Hepatocyte (in vitro differentiated cells): ENCODE results near the gene CELSR3. TPM values are rescaled to one million over a fixed set of nuclear protein-coding genes. Genes with fewer than 3 reads are reported as not detected.

Source experiments
- DNase-seq: peaks from one replicate; pipeline ENCODE4 v3.0.0-alpha.2; 2016; ENCODE audit warnings: low spot score
- H2AFZ ChIP-seq: fragments of 200-600 bp; sonication (generic); 2 replicates; pipeline ENCODE4 v1.6.0; 2016; ENCODE audit warnings: antibody characterized with exemption, mild to moderate bottlenecking
- H3K27ac ChIP-seq: fragments of 200-600 bp; sonication (generic); 2 replicates; pipeline ENCODE4 v1.5.1; 2016; ENCODE audit warnings: mild to moderate bottlenecking
- H3K27me3 ChIP-seq: fragments of 200-600 bp; sonication (generic); 2 replicates; pipeline ENCODE4 v1.6.1; 2016
- H3K36me3 ChIP-seq: fragments of 200-600 bp; sonication (generic); replicated peaks from 2 replicates; pipeline ENCODE4 v1.5.1; 2016; ENCODE audit warnings: low read depth; ENCODE audit not compliant: insufficient read depth
- H3K4me1 ChIP-seq: fragments of 200-600 bp; sonication (generic); 2 replicates; pipeline ENCODE4 v1.5.1; 2016; ENCODE audit warnings: mild to moderate bottlenecking, moderate library complexity; ENCODE audit not compliant: insufficient read depth
- H3K4me2 ChIP-seq: fragments of 200-600 bp; sonication (generic); 2 replicates; pipeline ENCODE4 v1.6.0; 2016
- H3K4me3 ChIP-seq: fragments of 200-600 bp; sonication (generic); 2 replicates; pipeline ENCODE4 v1.5.1; 2016; ENCODE audit warnings: mild to moderate bottlenecking
- H3K79me2 ChIP-seq: fragments of 200-600 bp; sonication (generic); 2 replicates; pipeline ENCODE4 v1.6.0; 2017; ENCODE audit warnings: mild to moderate bottlenecking
- H3K9me2 ChIP-seq: fragments of 200-600 bp; sonication (generic); replicated peaks from 2 replicates; pipeline ENCODE4 v1.6.0; 2017; ENCODE audit warnings: mild to moderate bottlenecking; ENCODE audit not compliant: insufficient read depth
- H3K9me3 ChIP-seq: fragments of 200-600 bp; sonication (generic); 2 replicates; pipeline ENCODE4 v1.5.1; 2016; ENCODE audit warnings: low read depth, mild to moderate bottlenecking
- H4K20me1 ChIP-seq: fragments of 200-600 bp; sonication (generic); 2 replicates; pipeline ENCODE4 v1.6.0; 2016; ENCODE audit warnings: mild to moderate bottlenecking; ENCODE audit not compliant: insufficient read depth, poor library complexity, severe bottlenecking
- CTCF ChIP-seq: fragments of 200-600 bp; sonication (generic); IDR thresholded peaks from 2 replicates; pipeline ENCODE4 v1.5.1; 2016; ENCODE audit warnings: antibody characterized with exemption, mild to moderate bottlenecking; ENCODE audit not compliant: poor library complexity
- EZH2 ChIP-seq: fragments of 200-600 bp; sonication (generic); IDR thresholded peaks from 2 replicates; pipeline ENCODE4 v1.6.1; 2016; ENCODE audit warnings: antibody characterized with exemption, mild to moderate bottlenecking, borderline replicate concordance
- EZH2phosphoT487 ChIP-seq: fragments of 200-600 bp; sonication (generic); IDR thresholded peaks from one replicate; pipeline ENCODE4 v1.6.1; 2018; ENCODE audit warnings: antibody characterized with exemption, mild to moderate bottlenecking, low read depth, moderate library complexity; ENCODE audit not compliant: unreplicated experiment, severe bottlenecking
- WGBS: methylation state at CpG from one replicate; pipeline ENCODE4 v1.1.6; 2016; ENCODE audit warnings: low lambda C conversion rate; ENCODE audit errors: missing lambda C conversion rate; 5-methylcytosine and 5-hydroxymethylcytosine counted together
- polyA plus RNA-seq: library from polyadenylated mRNA; unstranded; fragments of >200 nt; fragmentation: Nextera tagmentation; extraction: Ambion mirVana; gene quantifications from 2 replicates; pipeline ENCODE4 v1.2.1, GENCODE V29; 2016
- total RNA-seq: library from RNA; depleted of rRNA; stranded (reverse); fragments of >200 nt; gene quantifications from 2 replicates; pipeline ENCODE4 v1.2.3, GENCODE V29; 2014

Gene CELSR3
- total and polyA plus RNA-seq, 2 experiments from 2014 or later = 1.8 to 1.9 TPM

DNA sequence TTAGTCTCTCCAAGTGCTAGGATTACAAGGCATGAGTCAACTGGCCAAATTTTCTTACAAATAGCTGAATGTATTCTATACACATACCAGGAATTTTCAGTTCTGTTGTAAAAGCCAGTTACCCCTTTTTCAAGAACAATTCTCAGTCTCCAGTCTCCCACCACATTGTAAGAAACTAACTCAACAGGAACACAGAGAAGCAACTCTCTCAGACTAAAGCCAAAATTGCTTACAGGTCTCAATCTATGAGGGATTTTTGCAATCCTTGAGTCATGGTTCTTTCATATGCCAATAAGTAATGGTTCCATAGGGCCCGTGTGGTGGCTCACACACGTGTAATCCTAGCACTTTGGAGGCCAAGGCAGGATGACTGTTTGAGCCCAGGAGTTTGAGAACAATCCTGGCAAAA lies 45.8 kb upstream of the CELSR3 start:
- no peaks in the 10 kb centered on the region for H3K27me3 ChIP-seq
- 73% methylated on average over 2 of the region's 2 CpGs for WGBS
- no peaks in the 10 kb centered on the region for H3K9me2 ChIP-seq
- no peaks in the 10 kb centered on the region for H3K9me3 ChIP-seq
- H3K4me3 ChIP-seq = no peak overlapping the region
- H3K36me3 ChIP-seq = no peaks in the 10 kb centered on the region
- H3K4me2 ChIP-seq = no peak overlapping the region
- H2AFZ ChIP-seq = no peak overlapping the region
- no peak for TF ChIP-seq EZH2phosphoT487
- TF ChIP-seq EZH2 = no peak
- no peak for DNase-seq
- H3K27ac ChIP-seq = peak overlapping the region; percentile 18
- peaks cover 100% of the 10 kb centered on the region for H3K79me2 ChIP-seq
- peaks cover 100% of the 10 kb centered on the region for H4K20me1 ChIP-seq
- peaks cover 18% of the 10 kb centered on the region for H3K4me1 ChIP-seq

DNA sequence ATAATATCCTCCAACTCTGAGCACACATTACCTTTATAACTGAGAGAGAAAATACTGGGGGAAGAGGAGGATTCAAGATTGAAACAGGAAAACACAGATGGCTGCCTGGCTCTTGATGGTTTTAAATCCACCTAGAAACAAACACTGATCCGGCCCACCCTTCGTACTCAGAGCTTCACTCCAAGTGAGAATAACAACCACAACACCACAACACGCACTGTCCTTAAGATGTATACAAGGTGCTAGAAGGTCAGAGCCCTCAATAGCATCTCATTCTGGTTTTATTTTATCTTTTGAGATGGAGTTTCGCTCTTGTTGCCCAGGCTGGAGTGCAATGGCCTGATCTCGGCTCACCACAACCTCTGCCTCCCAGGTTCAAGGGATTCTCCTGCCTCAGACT lies 44.5 kb upstream of the CELSR3 start:
- TF ChIP-seq EZH2phosphoT487 (no peak), CTCF (no peak), EZH2 (no peak)
- Histone ChIP-seq H3K4me3 (no peak overlapping the region), H3K27ac (no peak overlapping the region), H4K20me1 (peaks cover 100% of the 10 kb centered on the region), H3K9me3 (no peaks in the 10 kb centered on the region), H3K9me2 (no peaks in the 10 kb centered on the region), H3K79me2 (peaks cover 100% of the 10 kb centered on the region), H3K36me3 (no peaks in the 10 kb centered on the region), H3K27me3 (no peaks in the 10 kb centered on the region), H3K4me2 (no peak overlapping the region), H2AFZ (no peak overlapping the region), H3K4me1 (peaks cover 5% of the 10 kb centered on the region)
- DNase-seq = no peak
- WGBS = 90% methylated on average over 5 of the region's 5 CpGs

- 91% methylated on average over 6 of the region's 6 CpGs for WGBS
- no peak for DNase-seq
- no peaks in the 10 kb centered on the region for H3K9me2 ChIP-seq
- H3K4me3 ChIP-seq = no peak overlapping the region
- H3K9me3 ChIP-seq = no peaks in the 10 kb centered on the region
- no peak overlapping the region for H3K27ac ChIP-seq
- H3K79me2 ChIP-seq = peaks cover 100% of the 10 kb centered on the region
- no peak overlapping the region for H3K4me2 ChIP-seq
- TF ChIP-seq EZH2 (no peak), EZH2phosphoT487 (no peak), CTCF (no peak)
- H3K4me1 ChIP-seq = no peaks in the 10 kb centered on the region
- no peaks in the 10 kb centered on the region for H3K36me3 ChIP-seq
- H4K20me1 ChIP-seq = peaks cover 100% of the 10 kb centered on the region
- no peak overlapping the region for H2AFZ ChIP-seq
- no peaks in the 10 kb centered on the region for H3K27me3 ChIP-seq
These were observed 39.7 kb upstream of the CELSR3 start for GRCh38 chr3:48702320-48702920.

GRCh38 chr3:48700731-48701405 lies 38.2 kb upstream of the CELSR3 start:
- peaks cover 100% of the 10 kb centered on the region for H4K20me1 ChIP-seq
- H3K27me3 ChIP-seq = no peaks in the 10 kb centered on the region
- H3K4me3 ChIP-seq = no peak overlapping the region
- TF ChIP-seq EZH2 (no peak), EZH2phosphoT487 (no peak), CTCF (no peak)
- H3K36me3 ChIP-seq = no peaks in the 10 kb centered on the region
- peaks cover 8% of the 10 kb centered on the region for H3K4me1 ChIP-seq
- no peaks in the 10 kb centered on the region for H3K9me2 ChIP-seq
- no peak overlapping the region for H3K4me2 ChIP-seq
- H2AFZ ChIP-seq = no peak overlapping the region
- DNase-seq = no peak
- 95% methylated on average over 11 of the region's 11 CpGs for WGBS
- no peaks in the 10 kb centered on the region for H3K9me3 ChIP-seq
- H3K79me2 ChIP-seq = peaks cover 100% of the 10 kb centered on the region
- no peak overlapping the region for H3K27ac ChIP-seq
